ENCODE measurements around the gene TLE3. TPM values are rescaled to one million over a fixed set of nuclear protein-coding genes. Genes with fewer than 3 reads are reported as not detected.

The TLE3 gene
- total and polyA plus RNA-seq, 2 of the 4 experiments (the other 2 are of a cell fraction) = 6.5 to 16.3 TPM

DNA sequence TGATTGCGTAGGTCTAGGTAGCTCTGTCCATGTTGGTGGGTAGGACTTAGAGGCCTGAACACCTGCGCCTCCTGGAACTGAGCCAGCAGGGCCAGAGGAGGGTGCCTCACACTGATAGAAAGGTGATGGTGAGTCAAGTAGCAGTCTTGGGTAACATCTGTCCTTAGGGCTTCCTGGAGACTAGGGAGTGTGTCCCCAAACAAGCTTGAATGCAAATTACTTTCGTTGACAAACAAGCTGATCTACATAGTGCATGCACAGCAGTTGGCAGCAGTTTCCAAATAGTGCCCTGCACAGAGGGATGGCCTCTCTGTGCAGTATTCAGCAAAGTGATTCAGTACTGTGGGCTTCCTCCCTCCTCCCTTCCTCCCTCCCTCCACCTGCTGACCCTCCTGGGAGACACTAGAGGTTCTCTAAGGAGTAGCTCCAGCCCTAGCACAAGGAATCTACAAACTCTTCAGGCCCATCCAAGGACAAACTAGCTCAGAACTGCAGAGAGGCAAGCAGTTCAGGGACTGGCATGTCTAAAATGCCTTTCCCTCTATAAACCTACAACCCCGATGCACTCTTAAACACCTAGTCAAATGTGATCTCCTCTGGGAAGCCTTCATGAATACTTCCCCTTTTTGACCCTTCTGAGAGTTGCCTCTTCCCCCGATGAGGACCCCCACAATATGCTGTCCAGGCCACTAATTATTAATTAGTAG, 61.0 kb downstream of the TLE3 start:
- H3K18ac ChIP-seq (ENCODE audit: low read depth, low read length) = no peak overlapping the region
- H3K9ac ChIP-seq (ENCODE audit: low read depth, low read length) = no peak overlapping the region
- H4K5ac ChIP-seq (ENCODE audit: low read depth, low read length) = no peak overlapping the region
- no peak overlapping the region for H4K8ac ChIP-seq (ENCODE audit: low read depth in 2 of 2, low read length in 2 of 2)
- H2BK120ac ChIP-seq (ENCODE audit: low read depth, low read length) = no peak overlapping the region
- ChIA-PET CTCF (no interaction called here), POLR2A (ENCODE audit: unreplicated experiment) (no interaction called here)
- H2AK9ac ChIP-seq (replicated peaks; ENCODE audit: low read depth, low read length, poor library complexity) = no peak overlapping the region
- H4K91ac ChIP-seq (ENCODE audit: insufficient read depth, low read depth, low read length) = no peak overlapping the region
- DNase-seq (no peak), ATAC-seq (ENCODE audit: low read depth) (no peak)
- H3K4me3 ChIP-seq (ENCODE audit: insufficient read depth, low read depth, low read length) = no peak overlapping the region
- no peaks in the 10 kb centered on the region for H3K79me1 ChIP-seq (ENCODE audit: low read depth in 1 of 2, low read length in 2 of 2)
- no peak overlapping the region for H3K27ac ChIP-seq (ENCODE audit: insufficient read depth, low read length)
- H3K56ac ChIP-seq (ENCODE audit: extremely low read depth, insufficient read depth, low read length) = no peak overlapping the region
- no peaks in the 10 kb centered on the region for H3K9me3 ChIP-seq (ENCODE audit: control insufficient read depth, insufficient read depth, low read length)
- H3K4ac ChIP-seq (ENCODE audit: low read depth, low read length) = no peak overlapping the region
- H2BK15ac ChIP-seq (ENCODE audit: low read depth, low read length) = no peak overlapping the region
- H3K9me1 ChIP-seq (ENCODE audit: insufficient read depth, low read length) = no peaks in the 10 kb centered on the region; the same call in 1 of the 2 replicates
- in situ Hi-C loops (cut with MboI; ENCODE audit: low sequenced_read_pairs) = no loop called here
- peaks cover 52% of the 10 kb centered on the region for H3K27me3 ChIP-seq (ENCODE audit: control insufficient read depth, insufficient read depth, low read length)
- no peaks in the 10 kb centered on the region for H4K20me1 ChIP-seq (ENCODE audit: insufficient read depth, low read length)
- no peak overlapping the region for H3K14ac ChIP-seq (replicated peaks; ENCODE audit: low read depth, low read length)
- H3K4me1 ChIP-seq (ENCODE audit: control insufficient read depth, insufficient read depth, low read length) = peaks cover 6% of the 10 kb centered on the region; the same call in 1 of the 2 replicates
- dilution Hi-C loops (cut with HindIII; ENCODE audit: low sequenced_read_pairs, unreplicated experiment) = no loop called here
- no peak overlapping the region for H3K4me2 ChIP-seq (ENCODE audit: low read depth, low read length)
- intact Hi-C loops (cut with micrococcal nuclease) = no loop called here
- H3K23ac ChIP-seq (ENCODE audit: low read depth, low read length) = no peak overlapping the region
- no CpG with 5 or more reads among the region's 5 CpGs for WGBS, 2 experiments (ENCODE audit: extremely low coverage in 2 of 2, insufficient read length in 1 of 2)
- TF ChIP-seq MXI1 (IDR thresholded peaks at IDR 0.05; ENCODE audit: borderline replicate concordance, low read depth, low read length) (no peak), CEBPB (IDR thresholded peaks at IDR 0.05; ENCODE audit: low read depth, low read length) (no peak), FOS (IDR thresholded peaks at IDR 0.05; ENCODE audit: low read depth, low read length) (no peak), POLR2A (IDR thresholded peaks at IDR 0.05; ENCODE audit: low read depth, low read length) (no peak), RFX5 (IDR thresholded peaks at IDR 0.05; ENCODE audit: low read depth, low read length) (no peak), CTCF (conservative IDR thresholded peaks at IDR 0.05; ENCODE audit: low read depth, low read length) (no peak), MAFK (IDR thresholded peaks at IDR 0.05; ENCODE audit: low read depth, low read length) (no peak), SMC3 (IDR thresholded peaks at IDR 0.05; ENCODE audit: low read depth, low read length) (no peak), RAD21 (IDR thresholded peaks at IDR 0.05; ENCODE audit: low read length) (no peak), NFE2L2 (IDR thresholded peaks at IDR 0.05; ENCODE audit: low read depth, low read length) (no peak), MAZ (IDR thresholded peaks at IDR 0.05; ENCODE audit: borderline replicate concordance, low read depth, low read length) (no peak), RCOR1 (IDR thresholded peaks at IDR 0.05; ENCODE audit: insufficient replicate concordance, low read length) (no peak), CHD1 (IDR thresholded peaks at IDR 0.05; ENCODE audit: low read depth, low read length) (no peak), BHLHE40 (IDR thresholded peaks at IDR 0.05; ENCODE audit: low read depth, low read length) (no peak)
- TF ChIP-seq, protein P1, sequence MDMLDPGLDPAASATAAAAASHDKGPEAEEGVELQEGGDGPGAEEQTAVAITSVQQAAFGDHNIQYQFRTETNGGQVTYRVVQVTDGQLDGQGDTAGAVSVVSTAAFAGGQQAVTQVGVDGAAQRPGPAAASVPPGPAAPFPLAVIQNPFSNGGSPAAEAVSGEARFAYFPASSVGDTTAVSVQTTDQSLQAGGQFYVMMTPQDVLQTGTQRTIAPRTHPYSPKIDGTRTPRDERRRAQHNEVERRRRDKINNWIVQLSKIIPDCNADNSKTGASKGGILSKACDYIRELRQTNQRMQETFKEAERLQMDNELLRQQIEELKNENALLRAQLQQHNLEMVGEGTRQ (IDR thresholded peaks at IDR 0.05; ENCODE audit: low read depth, low read length) = no peak
- TF ChIP-seq, protein P2, sequence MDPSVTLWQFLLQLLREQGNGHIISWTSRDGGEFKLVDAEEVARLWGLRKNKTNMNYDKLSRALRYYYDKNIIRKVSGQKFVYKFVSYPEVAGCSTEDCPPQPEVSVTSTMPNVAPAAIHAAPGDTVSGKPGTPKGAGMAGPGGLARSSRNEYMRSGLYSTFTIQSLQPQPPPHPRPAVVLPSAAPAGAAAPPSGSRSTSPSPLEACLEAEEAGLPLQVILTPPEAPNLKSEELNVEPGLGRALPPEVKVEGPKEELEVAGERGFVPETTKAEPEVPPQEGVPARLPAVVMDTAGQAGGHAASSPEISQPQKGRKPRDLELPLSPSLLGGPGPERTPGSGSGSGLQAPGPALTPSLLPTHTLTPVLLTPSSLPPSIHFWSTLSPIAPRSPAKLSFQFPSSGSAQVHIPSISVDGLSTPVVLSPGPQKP (IDR thresholded peaks at IDR 0.05; ENCODE audit: borderline replicate concordance, low read depth, low read length) = no peak
- no peak overlapping the region for H2BK20ac ChIP-seq (ENCODE audit: low read depth, low read length)
- no peak overlapping the region for H2BK5ac ChIP-seq (ENCODE audit: low read depth, low read length, poor library complexity, severe bottlenecking)
- no peak overlapping the region for H2AFZ ChIP-seq (replicated peaks; ENCODE audit: low read length, poor library complexity)
- no peak overlapping the region for H2AK5ac ChIP-seq (ENCODE audit: low read depth, low read length)
- BruUV-seq (replicated peaks) = no TSS peak
- H3K36me3 ChIP-seq (ENCODE audit: control insufficient read depth, insufficient read depth, low read length) = no peaks in the 10 kb centered on the region
